Stimulated activated naive B cell treated with anti-CD40 and anti-IgM and Interleukin-4, amounts not matched to agents 10 μg/mL and 1 μg/mL and 100 μg/mL, for 72 hours (primary cell): ENCODE results near the gene SNAP91.
"Not testable (repeated sequence)": the region's sequence is repeated elsewhere in the genome, so short reads cannot be mapped to it uniquely, and the experiment has no call there.

Experiments used
- ATAC-seq, 2 donors: fragments of 150-1000 bp; cut with Tn5 transposase; replicated peaks; 2 replicates each; pipeline ENCODE4 v1.10.0; 2021; ENCODE audit warnings: moderate library complexity in 1 of 2
- DNase-seq: peaks from one replicate; pipeline ENCODE4 v3.0.0; 2021
- H3K27ac Mint-ChIP-seq: one replicate; pipeline ENCODE4 v1.8.0; 2022; ENCODE audit warnings: mild to moderate bottlenecking, mixed read lengths
- H3K27me3 Mint-ChIP-seq, 2 donors: one replicate each; pipeline ENCODE4 v1.8.0; 2022; ENCODE audit warnings: mixed read lengths in 2 of 2
- H3K36me3 Mint-ChIP-seq, 2 donors: one replicate each; pipeline ENCODE4 v1.8.0; 2022; ENCODE audit warnings: mixed read lengths in 2 of 2, mild to moderate bottlenecking in 1 of 2
- H3K4me1 Mint-ChIP-seq, 2 donors: one replicate each; pipeline ENCODE4 v1.8.0; 2022; ENCODE audit warnings: mixed read lengths in 2 of 2, mild to moderate bottlenecking in 1 of 2
- H3K4me3 Mint-ChIP-seq, 2 donors: one replicate each; pipeline ENCODE4 v1.8.0; 2022; ENCODE audit warnings: mild to moderate bottlenecking in 2 of 2, mixed read lengths in 2 of 2, moderate library complexity in 1 of 2
- H3K9me3 Mint-ChIP-seq, 2 donors: one replicate each; pipeline ENCODE4 v1.8.0; 2022; ENCODE audit warnings: mixed read lengths in 2 of 2, mild to moderate bottlenecking in 1 of 2

Gene SNAP91

DNA sequence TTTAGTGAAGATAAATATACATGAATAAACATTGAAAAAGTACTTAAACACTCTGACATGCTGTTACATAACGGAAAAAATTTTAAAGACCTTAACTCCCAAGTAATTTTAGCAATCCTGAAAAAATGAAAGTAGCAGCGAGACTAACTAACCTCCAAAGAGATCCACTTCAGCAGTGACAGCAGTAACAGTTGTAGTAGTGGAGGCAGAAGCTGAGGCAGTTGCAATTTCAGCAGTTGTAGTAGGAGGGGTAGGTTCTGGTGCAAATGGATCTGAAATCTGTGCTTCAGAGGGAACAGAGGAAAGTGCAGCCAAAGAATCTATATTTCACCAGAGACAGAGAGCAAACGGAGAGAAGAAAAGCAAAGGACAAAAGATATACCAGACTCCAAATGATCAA is 107.8 kb downstream of the SNAP91 start:
- H3K27ac Mint-ChIP-seq = no peak overlapping the region
- H3K4me1 Mint-ChIP-seq = no peaks in the 10 kb centered on the region
- H3K27me3 Mint-ChIP-seq = no peaks in the 10 kb centered on the region
- no peak for ATAC-seq
- no peaks in the 10 kb centered on the region for H3K36me3 Mint-ChIP-seq
- no peaks in the 10 kb centered on the region for H3K9me3 Mint-ChIP-seq
- DNase-seq = no peak
- no peak overlapping the region for H3K4me3 Mint-ChIP-seq

DNA sequence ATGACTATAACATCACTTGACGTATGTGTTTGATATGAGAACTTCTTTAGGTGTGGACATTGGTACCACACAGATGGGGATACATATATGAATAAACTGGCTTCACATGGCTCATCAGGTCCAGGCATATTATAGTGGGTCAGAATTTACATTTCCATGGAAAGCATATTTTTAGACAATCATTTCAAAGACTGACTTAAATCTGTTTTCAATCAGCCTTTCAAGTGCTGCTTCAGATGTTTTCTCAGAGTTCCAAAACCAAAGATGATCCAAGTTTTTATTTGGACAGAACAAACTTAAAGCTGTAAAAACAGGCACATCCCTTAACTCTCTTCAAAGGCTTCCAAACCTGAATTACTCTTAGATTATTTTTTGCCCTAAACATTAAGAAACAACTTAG is 108.4 kb downstream of the SNAP91 start:
- Mint-ChIP-seq H3K9me3 (no peaks in the 10 kb centered on the region), H3K27ac (no peak overlapping the region), H3K27me3 (no peaks in the 10 kb centered on the region), H3K4me1 (no peaks in the 10 kb centered on the region), H3K4me3 (no peak overlapping the region), H3K36me3 (no peaks in the 10 kb centered on the region)
- ATAC-seq (no peak), DNase-seq (no peak)

DNA sequence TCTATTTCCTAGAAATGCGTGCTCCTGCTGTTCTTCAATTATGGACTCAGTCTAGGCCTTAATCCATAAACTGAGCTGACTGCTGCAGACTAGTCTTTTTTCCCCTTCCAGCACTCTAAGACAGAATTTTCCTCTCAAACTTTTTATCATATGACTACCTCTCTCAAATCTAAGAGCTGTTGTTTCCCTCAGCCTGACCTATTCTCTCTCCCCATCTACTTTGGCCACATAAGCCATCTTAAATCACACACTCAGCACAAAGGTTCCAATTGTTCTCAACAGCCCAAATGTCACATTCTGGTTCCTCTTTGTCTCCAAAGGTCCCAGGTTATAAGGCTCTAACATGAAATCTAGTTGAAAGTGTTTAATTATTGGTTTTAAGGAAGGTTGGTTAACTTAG is 111.4 kb downstream of the SNAP91 start:
- H3K27me3 Mint-ChIP-seq = no peaks in the 10 kb centered on the region
- ATAC-seq (no peak), DNase-seq (no peak)
- H3K4me3 Mint-ChIP-seq = no peak overlapping the region
- H3K36me3 Mint-ChIP-seq = no peaks in the 10 kb centered on the region
- no peaks in the 10 kb centered on the region for H3K9me3 Mint-ChIP-seq
- H3K27ac Mint-ChIP-seq = no peak overlapping the region
- H3K4me1 Mint-ChIP-seq = peaks cover 0 to 1% of the 10 kb centered on the region in 2 donors

DNA sequence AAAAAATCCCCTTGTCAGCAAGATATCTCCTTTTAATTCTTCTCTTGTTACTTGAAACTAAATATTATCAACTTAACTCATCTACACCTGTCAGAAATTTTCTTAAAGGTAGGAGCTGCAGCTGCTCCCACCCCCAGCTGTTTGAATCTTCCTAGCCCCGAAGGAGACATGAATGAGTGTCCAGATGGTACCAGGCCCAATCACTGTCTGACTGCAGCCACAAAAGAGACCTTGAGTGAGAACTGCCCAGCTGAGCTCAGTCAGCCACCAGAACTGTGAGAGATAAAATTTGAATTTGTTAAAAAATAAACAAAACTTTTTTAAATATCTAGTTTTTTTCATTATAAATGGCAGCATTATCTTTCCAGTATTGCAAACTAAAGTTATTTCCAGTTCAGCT is 111.8 kb downstream of the SNAP91 start:
- no peak overlapping the region for H3K27ac Mint-ChIP-seq
- H3K9me3 Mint-ChIP-seq = no peaks in the 10 kb centered on the region

DNA sequence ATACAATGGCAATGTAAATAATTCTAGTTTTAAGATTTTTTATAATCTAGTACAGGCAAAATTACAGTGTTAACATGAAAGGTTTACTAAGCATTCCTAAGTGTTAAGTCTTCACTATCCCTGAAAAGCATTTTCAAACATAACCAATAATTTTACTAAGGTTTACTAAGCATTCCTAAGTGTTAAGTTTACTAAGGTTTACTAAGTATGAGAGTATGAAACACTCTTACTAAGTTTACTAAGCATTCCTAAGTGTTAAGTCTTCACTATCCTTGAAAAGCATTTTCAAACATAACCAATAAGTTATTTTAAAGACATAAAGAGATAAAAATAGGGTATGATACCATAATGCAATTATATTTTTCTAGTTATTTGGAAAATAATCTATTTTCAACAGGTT is 114.0 kb downstream of the SNAP91 start:
- Mint-ChIP-seq H3K4me1 (peaks cover 0 to 1% of the 10 kb centered on the region in 2 donors), H3K36me3 (no peaks in the 10 kb centered on the region), H3K27me3 (no peaks in the 10 kb centered on the region), H3K9me3 (no peaks in the 10 kb centered on the region), H3K4me3 (no peak overlapping the region), H3K27ac (no peak overlapping the region)
- ATAC-seq = no peak
- DNase-seq = no peak

More for the DNA sequence above, 111.8 kb downstream of the SNAP91 start:
- Mint-ChIP-seq H3K4me3 (no peak overlapping the region), H3K36me3 (no peaks in the 10 kb centered on the region), H3K27me3 (no peaks in the 10 kb centered on the region), H3K4me1 (peaks cover 0 to 1% of the 10 kb centered on the region in 2 donors)
- DNase-seq (no peak), ATAC-seq (no peak)

DNA sequence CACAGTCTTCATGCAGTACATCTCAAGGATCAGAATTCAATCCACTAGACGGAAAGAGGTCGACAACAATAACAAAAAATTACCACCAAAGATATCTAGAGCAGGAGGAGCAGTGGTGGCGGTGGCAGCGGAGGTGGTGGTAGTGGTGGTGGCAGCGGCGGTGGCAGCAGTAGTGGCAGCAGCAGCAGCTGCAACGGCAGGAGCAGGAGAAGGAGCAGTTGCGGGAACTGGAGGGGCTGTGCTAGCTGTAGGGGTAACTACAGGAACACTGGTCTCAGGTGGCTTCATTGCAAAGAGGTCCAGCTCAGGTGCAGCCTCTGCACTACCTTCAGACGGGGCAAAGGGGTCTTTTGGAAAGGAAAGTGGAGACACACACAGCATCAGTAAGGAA is 115.5 kb downstream of the SNAP91 start:
- Mint-ChIP-seq H3K36me3 (no peaks in the 10 kb centered on the region), H3K27ac (no peak overlapping the region), H3K4me3 (no peak overlapping the region), H3K4me1 (peaks cover 0 to 1% of the 10 kb centered on the region in 2 donors), H3K9me3 (no peaks in the 10 kb centered on the region), H3K27me3 (no peaks in the 10 kb centered on the region)
- no peak for ATAC-seq
- no peak for DNase-seq

DNA sequence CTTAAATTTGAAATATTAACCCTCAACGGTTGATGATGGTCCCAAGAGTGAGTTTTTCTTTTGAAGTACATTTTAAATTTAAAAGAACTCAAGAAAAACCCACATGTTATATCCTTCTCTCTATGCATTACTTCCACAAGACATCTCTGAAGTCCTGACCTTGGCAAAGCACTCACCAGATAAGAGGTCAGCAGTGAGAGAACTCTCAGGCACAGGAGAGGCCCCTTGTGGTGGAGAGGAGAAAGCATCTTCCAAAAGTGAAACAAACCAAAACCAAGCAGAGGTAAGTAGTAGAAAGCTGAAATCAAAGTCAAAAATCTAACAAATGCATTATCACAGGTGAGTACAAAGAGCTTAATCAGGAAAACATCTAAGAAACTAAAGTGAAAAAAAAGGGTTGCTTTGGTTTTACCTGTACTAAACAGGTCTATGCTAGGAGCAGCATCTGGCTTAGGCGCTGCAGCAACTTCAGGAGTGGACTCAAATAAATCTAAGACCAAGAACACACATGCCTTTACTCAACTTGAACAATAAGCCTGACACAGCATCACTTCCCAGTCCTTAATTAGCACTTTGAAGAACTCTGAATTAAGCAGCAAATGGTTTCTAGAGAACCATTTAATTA is 116.0 kb downstream of the SNAP91 start:
- Mint-ChIP-seq H3K4me3 (no peak overlapping the region), H3K27ac (no peak overlapping the region), H3K9me3 (no peaks in the 10 kb centered on the region), H3K4me1 (peaks cover 0 to 1% of the 10 kb centered on the region in 2 donors), H3K36me3 (no peaks in the 10 kb centered on the region), H3K27me3 (no peaks in the 10 kb centered on the region)
- ATAC-seq (peak; percentile 67 to 78), DNase-seq (no peak)

DNA sequence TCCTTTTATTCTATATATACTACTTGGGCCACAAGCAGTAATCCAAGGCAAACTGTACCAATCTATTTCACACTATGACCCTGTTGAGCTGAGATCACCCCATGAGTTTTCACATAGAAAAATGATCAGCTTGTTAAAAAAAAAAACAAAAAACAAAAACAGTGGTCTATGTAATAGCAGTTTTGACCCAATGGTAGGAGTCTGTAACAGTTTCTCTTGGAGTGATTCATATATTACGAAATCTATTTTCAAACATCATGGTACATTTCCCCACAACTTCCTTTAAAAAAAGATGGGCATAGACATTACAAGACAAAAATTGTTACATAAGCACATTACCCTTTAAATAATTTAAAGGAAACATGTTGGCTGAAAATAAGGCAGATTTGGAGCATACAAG is 118.5 kb downstream of the SNAP91 start:
- Mint-ChIP-seq H3K9me3 (no peaks in the 10 kb centered on the region), H3K4me1 (peaks cover 0 to 1% of the 10 kb centered on the region in 2 donors), H3K27me3 (no peaks in the 10 kb centered on the region), H3K4me3 (no peak overlapping the region), H3K36me3 (no peaks in the 10 kb centered on the region), H3K27ac (no peak overlapping the region)
- ATAC-seq = no peak
- DNase-seq = no peak

DNA sequence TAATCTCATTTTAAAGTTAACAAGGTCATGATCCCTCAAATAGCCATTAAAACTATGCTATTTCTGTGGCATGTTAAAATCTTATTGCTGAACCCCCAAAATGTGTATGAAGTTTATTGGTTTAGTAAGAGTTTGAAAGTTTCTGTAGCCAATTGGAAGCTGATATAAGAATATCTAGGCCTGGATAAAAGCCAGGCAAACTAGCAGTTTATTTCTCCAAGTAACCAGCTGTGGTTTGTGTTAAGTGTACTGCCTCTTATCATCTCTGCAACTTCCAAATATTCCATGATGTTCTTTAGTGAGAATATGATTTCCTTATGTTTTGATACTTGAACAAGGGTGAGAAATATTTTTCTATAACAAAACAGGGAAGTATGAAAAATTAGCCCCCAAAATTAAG is 119.8 kb downstream of the SNAP91 start:
- no peak for DNase-seq
- no peak for ATAC-seq
- H3K27me3 Mint-ChIP-seq = no peaks in the 10 kb centered on the region

DNA sequence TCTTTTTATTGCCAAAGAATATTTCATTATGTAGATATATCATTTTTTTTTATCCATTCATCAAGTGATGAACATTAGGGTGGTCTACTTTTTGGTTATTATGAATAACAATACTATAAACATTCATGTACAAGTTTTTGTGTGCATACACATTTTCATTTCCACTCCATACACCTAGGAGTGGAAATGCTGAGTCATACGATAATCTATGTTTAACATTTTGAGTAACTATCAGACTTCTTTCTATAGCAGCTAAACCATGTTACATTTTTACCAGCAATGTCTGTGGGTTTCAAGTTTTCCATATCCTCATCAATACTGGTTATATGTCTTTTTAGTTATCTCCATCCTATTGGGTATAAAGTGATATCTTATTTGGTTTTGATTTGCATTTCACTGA is 130.8 kb downstream of the SNAP91 start:
- H3K4me3 Mint-ChIP-seq = no peak overlapping the region
- H3K36me3 Mint-ChIP-seq = no peaks in the 10 kb centered on the region
- no peaks in the 10 kb centered on the region for H3K9me3 Mint-ChIP-seq
- DNase-seq = no peak
- no peaks in the 10 kb centered on the region for H3K4me1 Mint-ChIP-seq
- no peak for ATAC-seq
- peaks cover 0 to 8% of the 10 kb centered on the region in 2 donors for H3K27me3 Mint-ChIP-seq
- no peak overlapping the region for H3K27ac Mint-ChIP-seq

More for the DNA sequence above, 119.8 kb downstream of the SNAP91 start:
- H3K4me1 Mint-ChIP-seq = peaks cover 0 to 1% of the 10 kb centered on the region in 2 donors
- H3K27ac Mint-ChIP-seq = no peak overlapping the region
- H3K36me3 Mint-ChIP-seq = no peaks in the 10 kb centered on the region
- H3K4me3 Mint-ChIP-seq = no peak overlapping the region
- H3K9me3 Mint-ChIP-seq = no peaks in the 10 kb centered on the region

DNA sequence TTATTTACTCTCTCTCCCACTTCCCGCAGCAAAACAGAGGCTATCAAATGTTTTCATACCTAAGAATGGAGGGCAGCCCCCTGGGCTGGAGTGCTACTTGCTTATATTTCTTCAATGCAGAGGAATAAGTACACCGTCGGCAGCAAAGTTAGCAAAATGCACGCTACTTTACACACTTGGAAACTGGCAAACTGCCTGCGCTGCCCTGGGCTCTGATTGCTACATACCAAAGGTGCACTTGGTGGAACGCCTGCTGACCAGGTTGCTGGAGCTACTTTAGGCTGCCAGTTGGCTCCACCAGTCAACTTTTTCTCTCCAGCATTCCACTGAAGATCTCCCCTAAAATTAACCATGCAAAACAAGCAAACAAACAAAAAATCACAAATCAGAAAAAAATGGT is 134.1 kb downstream of the SNAP91 start:
- Mint-ChIP-seq H3K4me3 (no peak overlapping the region), H3K4me1 (no peaks in the 10 kb centered on the region), H3K36me3 (no peaks in the 10 kb centered on the region), H3K27ac (no peak overlapping the region), H3K9me3 (peaks cover 3 to 7% of the 10 kb centered on the region in 2 donors), H3K27me3 (peaks cover 0 to 3% of the 10 kb centered on the region in 2 donors)
- no peak for DNase-seq
- no peak for ATAC-seq

DNA sequence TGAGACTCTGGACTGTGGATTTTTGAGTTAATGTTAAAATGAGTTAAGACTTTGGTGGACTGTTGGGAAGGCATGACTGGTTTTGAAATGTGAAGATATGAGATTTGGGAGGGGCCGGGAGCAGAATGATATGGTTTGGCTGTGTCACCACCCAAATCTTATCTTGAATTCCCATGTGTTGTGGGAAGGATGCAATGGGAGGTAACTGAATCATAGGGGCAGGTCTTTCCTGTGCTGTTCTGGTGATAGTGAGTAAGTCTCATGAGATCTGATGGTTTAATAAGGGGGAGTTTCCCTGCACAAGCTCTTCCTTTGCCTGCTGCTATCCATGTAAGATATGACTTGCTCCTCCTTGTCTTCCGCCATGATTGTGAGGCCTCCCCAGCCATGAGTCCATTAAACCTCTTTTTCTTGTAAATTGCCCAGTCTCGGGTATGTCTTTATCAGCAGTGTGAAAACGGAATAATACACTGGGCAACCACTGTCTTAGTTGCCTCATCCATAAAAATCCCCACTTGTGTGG is 137.2 kb downstream of the SNAP91 start:
- H3K36me3 Mint-ChIP-seq, H3K4me3 Mint-ChIP-seq, ATAC-seq, H3K27me3 Mint-ChIP-seq, DNase-seq, H3K4me1 Mint-ChIP-seq, H3K27ac Mint-ChIP-seq, H3K9me3 Mint-ChIP-seq: not testable (repeated sequence)

DNA sequence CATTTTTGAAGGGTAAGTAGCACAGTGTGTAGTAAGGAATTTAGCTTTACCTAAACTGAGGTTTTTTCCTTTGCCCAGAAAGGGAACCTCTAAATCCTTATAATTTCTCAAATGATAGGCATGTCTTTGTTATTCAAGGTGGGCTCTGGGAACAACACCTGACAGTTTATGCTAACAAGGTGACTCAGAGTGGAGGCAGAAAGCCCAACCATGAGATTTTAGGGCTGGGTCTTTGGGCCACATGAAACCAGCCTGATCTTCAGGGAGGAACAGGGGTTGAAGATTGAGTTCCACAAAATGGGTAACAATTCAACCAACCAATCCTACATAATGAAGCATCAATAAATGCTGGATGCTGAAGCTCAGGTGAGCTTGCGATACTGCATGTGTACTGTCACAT is 149.9 kb downstream of the SNAP91 start:
- no peak overlapping the region for H3K27ac Mint-ChIP-seq
- no peaks in the 10 kb centered on the region for H3K36me3 Mint-ChIP-seq
- no peaks in the 10 kb centered on the region for H3K4me1 Mint-ChIP-seq
- peaks cover 3 to 6% of the 10 kb centered on the region in 2 donors for H3K9me3 Mint-ChIP-seq
- no peak overlapping the region for H3K4me3 Mint-ChIP-seq
- ATAC-seq = no peak
- H3K27me3 Mint-ChIP-seq = peaks cover under 1 to 5% of the 10 kb centered on the region in 2 donors
- DNase-seq = no peak

DNA sequence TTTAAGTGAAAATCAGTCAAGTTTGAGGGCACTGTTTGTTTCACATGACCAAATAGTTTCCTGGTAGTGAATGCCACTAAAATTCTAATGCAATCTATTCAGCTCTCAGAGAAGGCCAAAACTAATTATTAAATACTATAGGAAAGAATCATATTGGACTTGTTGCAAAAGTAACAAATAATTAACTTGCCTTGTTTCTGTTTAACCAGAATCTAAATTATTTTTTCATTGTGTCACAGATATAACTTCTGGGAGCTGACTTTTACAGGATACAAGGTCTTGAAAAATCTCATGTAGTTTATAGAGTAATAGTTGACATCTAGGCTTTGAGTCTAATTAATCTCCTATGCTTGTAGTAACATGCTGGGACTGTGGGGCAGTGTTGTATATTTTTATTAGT is 152.0 kb downstream of the SNAP91 start:
- H3K4me3 Mint-ChIP-seq = no peak overlapping the region
- DNase-seq (no peak), ATAC-seq (no peak)
- H3K4me1 Mint-ChIP-seq = no peaks in the 10 kb centered on the region
- H3K27ac Mint-ChIP-seq = no peak overlapping the region
- H3K36me3 Mint-ChIP-seq = no peaks in the 10 kb centered on the region
- peaks cover 4 to 5% of the 10 kb centered on the region in 2 donors for H3K27me3 Mint-ChIP-seq
- peaks cover 0 to 1% of the 10 kb centered on the region in 2 donors for H3K9me3 Mint-ChIP-seq

DNA sequence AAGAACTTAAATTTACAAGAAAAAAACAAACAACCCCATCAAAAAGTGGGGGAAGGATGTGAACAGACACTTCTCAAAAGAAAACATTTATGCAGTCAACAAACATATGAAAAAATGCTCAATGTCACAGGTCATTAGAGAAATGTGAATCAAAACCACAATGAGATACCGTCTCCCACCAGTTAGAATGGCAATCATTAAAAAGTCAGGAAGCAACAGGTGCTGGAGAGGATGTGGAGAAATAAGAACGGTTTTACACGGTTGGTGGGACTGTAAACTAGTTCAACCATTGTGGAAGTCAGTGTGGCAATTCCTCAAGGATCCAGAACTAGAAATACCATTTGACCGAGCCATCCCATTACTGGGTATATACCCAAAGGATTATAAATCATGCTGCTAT is 157.2 kb downstream of the SNAP91 start:
- not testable (repeated sequence) for H3K36me3 Mint-ChIP-seq, H3K27me3 Mint-ChIP-seq, H3K4me3 Mint-ChIP-seq, H3K9me3 Mint-ChIP-seq, ATAC-seq, H3K27ac Mint-ChIP-seq, DNase-seq
- H3K4me1 Mint-ChIP-seq = peaks cover 4 to 11% of the 10 kb centered on the region in 2 donors
